Activated CD4-positive, alpha-beta T cell treated with anti-CD3 and anti-CD28 coated beads for 1 hour (primary cell): ENCODE data around the gene CACNB3.

Source experiments
- DNase-seq: peaks from one replicate; pipeline ENCODE4 v3.0.0-alpha.2; 2020

The CACNB3 gene

DNA sequence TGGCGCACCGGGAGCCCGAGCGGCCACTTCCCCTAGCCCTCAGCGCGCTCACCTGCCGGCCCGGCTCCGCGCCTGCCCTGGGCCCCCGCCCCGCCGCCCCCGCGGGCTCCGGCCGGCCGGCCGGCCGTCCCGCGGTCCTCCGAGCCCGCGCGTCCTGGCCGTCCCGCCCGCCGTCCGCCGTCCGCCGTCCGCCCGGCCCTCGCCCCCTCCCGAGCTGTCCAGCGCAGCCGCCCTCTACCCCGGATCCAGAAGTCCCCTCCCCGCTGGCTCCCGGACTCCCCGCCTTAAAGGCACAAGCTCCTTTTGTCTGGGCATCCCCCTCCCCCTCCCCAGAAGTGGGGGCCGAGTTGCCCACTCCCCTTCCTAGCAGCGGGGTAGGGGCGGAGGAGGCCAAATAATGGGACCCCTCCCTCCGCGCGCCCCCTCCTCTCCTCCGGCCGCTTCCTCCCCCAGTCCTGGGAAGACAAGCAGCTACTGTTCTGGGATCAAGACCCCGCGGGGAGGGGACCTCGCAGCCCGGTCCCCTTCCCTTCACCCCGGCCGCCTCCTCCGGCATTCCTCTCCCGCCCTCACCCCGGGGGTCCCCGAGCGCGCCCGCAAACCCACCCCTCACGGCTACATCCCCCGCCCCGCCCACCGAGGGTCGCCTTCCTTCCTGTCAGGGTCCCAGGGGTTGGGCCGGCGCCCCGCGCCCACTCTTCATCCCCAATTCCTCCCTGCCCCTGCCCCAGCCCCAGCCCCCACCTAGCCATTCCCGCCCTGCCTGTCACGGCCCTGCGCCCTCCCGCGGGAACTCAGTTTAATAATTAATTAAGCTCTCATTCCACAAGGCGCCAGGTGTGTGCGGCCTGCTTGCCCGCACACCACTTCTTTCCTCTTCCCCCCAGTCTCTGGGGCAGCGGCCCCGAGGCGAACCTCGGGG, 29.2 kb upstream of the CACNB3 start, which contains the start of gene ADCY6:
TSS of gene ADCY6 (minus strand) at position 236 of the 922 bp plus-strand sequence. CDS start 5,655 bp downstream, outside the sequence.
- DNase-seq: no peak

GRCh38 chr12:48789858-48790326, 28.4 kb upstream of the CACNB3 start:
- DNase-seq: no peak

GRCh38 chr12:48793696-48794095, 24.6 kb upstream of the CACNB3 start:
- DNase-seq: no peak

- DNase-seq: no peak
Measured at GRCh38 chr12:48794870-48795269, 23.4 kb upstream of the CACNB3 start.

GRCh38 chr12:48795550-48796455, 22.5 kb upstream of the CACNB3 start:
- peak; percentile 22 for DNase-seq

DNA sequence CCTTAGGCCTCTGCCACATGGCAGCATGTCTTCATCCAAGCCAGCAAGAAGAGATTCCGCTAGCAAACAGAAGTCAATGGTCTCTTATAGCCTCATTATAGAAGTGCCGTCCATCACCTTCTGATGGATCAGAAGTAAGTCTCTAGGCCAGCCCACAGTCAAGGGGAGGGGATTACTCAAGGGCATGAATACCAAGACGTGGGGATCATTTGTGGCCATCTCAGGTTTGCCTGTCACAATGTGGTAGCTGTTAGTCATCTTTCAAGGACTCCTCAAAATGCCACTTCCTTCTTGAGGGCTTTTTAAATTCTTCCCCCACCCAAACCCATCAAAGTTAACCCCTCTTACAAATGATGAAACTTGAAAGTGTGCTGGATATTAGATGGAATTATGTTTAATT, 21.3 kb upstream of the CACNB3 start:
- no peak for DNase-seq

GRCh38 chr12:48800457-48800856, 17.8 kb upstream of the CACNB3 start:
- no peak for DNase-seq

DNA sequence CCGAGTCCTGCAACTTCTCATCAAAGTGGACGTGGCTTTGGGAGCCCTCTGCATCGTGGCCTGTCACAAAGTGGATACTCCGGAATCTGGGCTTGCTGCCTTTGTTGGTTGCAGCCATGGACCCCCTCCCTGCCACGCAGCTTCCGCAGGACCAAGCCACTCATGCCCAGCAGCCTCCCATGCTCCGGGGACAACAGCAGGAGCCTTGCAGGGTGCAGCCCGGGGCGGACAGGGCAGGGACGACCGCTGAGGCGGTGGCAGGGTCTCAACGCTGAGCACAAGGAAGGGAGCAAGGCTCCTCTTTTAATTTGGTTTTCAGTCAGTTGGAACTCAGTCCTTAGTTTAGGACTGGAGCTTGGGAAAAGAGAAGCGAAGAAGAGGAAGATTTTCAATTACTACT, 17.3 kb upstream of the CACNB3 start:
- no peak for DNase-seq

DNA sequence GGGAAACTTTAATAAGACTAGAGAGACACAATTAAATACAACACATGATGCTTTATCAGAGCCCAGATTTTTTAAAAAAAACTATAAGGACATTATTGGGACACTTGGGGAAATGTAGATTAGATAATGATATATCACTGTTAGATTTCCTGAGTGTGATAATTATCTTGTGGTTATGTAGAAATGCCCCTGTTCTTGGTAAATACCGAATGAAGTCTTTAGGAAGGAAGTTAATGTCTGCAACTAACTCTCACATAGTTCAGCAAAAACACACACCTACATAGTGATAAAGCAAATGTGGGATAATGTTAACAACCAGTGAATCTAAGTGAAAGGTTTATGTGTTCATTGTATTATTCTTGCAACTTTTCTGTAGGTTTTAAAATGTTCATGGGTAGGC, 14.6 kb upstream of the CACNB3 start:
- no peak for DNase-seq

DNA sequence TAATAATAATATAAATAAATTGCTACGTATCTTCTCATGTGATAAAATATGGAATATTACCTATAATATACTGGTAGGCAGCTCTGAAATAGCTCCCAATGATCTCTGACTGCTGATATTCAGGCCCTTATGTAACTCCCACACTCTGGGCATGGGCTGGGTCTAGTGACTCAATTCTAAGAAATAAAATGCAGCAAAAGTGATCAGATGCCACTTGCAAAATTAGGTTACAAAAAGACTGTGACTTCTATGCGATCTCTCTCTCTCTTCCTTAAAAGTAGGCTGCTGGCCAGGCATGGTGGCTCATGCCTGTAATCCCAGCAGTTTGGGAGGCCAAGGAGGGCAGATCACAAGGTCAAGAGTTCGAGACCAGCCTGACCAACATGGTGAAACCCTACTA, 10.3 kb upstream of the CACNB3 start:
- no peak for DNase-seq

DNA sequence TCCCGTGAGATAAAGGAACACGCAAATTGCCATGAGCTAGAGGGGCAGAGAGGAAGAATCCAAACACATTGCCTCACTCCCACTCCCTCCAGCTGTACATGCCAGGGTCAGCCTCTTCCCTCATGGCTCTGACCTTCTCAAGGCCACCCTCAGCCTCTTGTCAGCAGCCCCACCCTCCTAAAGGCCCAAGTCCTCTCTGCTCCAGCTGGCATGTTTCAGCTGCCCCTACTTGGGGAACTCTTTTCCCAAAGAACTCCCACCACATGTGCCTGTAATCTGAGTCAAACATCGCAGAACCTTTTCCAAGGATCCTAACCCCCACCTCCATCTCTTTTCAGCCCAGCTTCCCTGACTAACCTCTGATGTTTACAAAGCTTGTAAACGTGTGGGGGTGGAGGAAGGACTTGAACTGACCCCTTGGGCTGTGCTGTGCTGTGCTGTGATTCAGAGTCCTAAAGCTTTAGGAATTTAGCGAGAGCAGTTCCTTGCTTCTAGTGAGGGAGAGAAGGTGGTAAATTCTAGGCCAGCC, 7.3 kb upstream of the CACNB3 start:
- DNase-seq: no peak

GRCh38 chr12:48811437-48812090, 6.7 kb upstream of the CACNB3 start:
- DNase-seq: no peak

DNA sequence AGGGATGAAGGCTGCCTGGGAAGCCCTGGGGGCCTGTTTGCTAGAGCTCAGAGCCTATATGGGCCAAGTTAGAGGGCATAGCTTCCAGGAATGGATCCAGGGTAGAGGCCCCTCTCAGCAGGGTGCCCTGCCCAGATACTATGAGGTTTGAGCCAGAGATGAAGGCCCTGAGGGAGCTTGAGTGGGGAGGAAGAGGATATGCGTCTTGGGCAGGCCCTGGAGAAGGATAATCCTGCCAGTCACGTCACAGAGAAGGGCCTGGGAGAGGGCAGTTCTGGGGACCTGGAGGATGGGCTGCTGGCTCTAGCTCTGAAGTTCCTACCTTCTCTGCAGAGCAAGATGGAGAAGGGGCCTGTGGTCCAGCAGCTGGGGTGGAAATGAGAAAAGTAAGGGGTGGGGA, 5.9 kb upstream of the CACNB3 start:
- no peak for DNase-seq

GRCh38 chr12:48813465-48814261, 4.6 kb upstream of the CACNB3 start:
- DNase-seq: no peak

DNA sequence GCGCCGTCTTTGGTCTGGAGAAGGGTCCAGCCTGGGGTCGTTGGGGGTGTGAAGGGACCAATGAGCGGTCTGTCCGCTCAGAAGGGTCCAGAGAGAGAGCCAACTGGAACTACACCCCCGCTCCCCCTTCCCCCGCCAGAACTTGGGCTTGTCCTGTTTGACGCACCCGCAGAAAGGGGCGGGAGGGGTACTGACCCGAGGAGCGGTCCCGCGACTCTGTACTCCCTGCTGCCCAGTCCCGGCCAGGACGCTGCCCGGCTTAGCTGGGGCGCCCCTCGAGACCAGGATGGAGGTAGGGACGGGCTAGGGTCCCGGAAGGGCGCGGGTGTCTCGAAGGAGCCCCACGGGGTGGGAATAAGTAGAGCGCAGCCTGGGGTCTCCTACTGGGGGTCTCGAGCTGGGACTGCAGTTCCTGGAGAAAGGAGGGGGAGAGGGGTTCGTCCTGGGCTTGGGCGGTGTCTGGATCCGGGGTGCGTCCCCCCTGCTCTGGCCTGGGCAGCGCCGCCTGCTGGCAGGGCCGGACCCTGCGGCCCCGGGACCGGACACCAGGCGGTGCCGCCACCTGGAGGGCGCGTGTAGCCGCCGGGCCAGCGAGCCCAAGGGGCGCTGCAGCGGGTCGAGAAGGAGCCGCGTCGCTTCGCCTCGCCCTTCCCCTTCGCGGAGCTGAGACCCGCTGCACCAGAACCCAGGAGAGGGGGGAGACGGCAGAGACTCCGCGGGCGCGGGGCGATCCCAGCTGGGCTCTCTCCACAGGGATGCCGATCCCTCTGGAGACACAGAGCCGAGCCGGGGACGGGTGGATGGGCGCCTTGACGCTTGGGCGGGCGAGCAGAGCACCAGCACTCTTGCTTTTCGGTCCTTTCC, 3.8 kb upstream of the CACNB3 start:
- peak; percentile 45 for DNase-seq

GRCh38 chr12:48815126-48816110, 2.9 kb upstream of the CACNB3 start:
- DNase-seq: no peak

DNA sequence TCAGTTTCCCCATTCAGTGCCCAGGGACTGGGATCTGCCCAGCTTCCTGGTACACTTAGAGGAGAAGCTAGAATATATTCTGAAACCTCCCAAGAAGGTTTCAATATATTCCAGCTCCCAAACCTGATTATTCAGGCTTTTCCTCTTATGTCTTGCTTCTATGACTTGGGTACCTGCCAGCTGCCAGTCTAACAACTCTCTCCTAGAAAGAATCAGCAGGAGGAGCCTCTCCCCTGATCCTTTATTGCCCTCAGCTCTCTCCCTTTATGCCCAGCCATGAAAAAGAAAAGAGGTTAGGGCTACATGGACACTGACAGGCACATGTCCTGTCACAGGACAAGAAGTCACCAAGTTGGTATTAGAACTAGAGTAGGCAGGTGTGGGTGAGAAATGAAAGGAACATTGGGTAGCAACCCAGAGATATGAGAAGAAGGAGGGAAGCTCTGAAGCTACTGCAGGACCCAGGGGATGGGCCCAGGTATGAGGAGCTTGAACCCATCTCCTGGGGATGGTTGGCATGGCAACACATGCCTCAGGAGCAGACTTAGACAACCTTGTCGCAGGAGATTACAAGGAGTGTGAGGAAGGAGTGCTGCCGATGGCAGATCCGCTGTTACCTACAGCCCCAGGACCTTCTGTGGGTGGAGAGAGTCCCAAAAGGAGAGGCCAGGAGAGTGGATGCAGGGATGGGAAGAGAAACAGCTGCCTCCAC, 2.0 kb upstream of the CACNB3 start:
- DNase-seq: no peak

GRCh38 chr12:48818831-48819590, 715 bp downstream of the CACNB3 start:
- DNase-seq: no peak
